ENCODE measurements around the gene PCDHGA8. TPM values are rescaled to one million over a fixed set of nuclear protein-coding genes. Genes with fewer than 3 reads are reported as not detected.
"Not testable (repeated sequence)": the region's sequence is repeated elsewhere in the genome, so short reads cannot be mapped to it uniquely, and the experiment has no call there.

PCDHGA8 gene
- total RNA-seq, 4 donors from 2014 or later = 0.72 to 7.4 (median 2.2) TPM

GRCh38 chr5:141388661-141389060 is 3.8 kb upstream of the PCDHGA8 start:
- no peak for TF ChIP-seq CTCF (IDR thresholded peaks at IDR 0.05)
- DNase-seq (ENCODE audit: low spot score) (no peak), ATAC-seq (ENCODE audit: low FRiP score) (no peak)

- ATAC-seq (ENCODE audit: low FRiP score) (no peak), DNase-seq (ENCODE audit: low spot score) (no peak)
- TF ChIP-seq CTCF (IDR thresholded peaks at IDR 0.05) = no peak
Observed at GRCh38 chr5:141389153-141390042, 3.0 kb upstream of the PCDHGA8 start.

- DNase-seq (ENCODE audit: low spot score) (no peak), ATAC-seq (ENCODE audit: low FRiP score) (no peak)
- no peak for TF ChIP-seq CTCF (IDR thresholded peaks at IDR 0.05)
Observed at GRCh38 chr5:141393267-141393666, 834 bp downstream of the PCDHGA8 start.

GRCh38 chr5:141394401-141395187 is 2.2 kb downstream of the PCDHGA8 start:
- DNase-seq (ENCODE audit: low spot score); ATAC-seq (ENCODE audit: low FRiP score): not testable (repeated sequence)

GRCh38 chr5:141397756-141398551 is 5.5 kb downstream of the PCDHGA8 start, which contains the start of gene PCDHGB5:
Gene PCDHGB5 (plus strand): TSS chr5:141397947. CDS start chr5:141398128, 181 bp downstream.
- not testable (repeated sequence) for DNase-seq (ENCODE audit: low spot score)
- ATAC-seq (ENCODE audit: low FRiP score) = peak; percentile 59

GRCh38 chr5:141398608-141399007 is 6.2 kb downstream of the PCDHGA8 start:
- no peak for DNase-seq (ENCODE audit: low spot score)
- no peak for TF ChIP-seq CTCF (IDR thresholded peaks at IDR 0.05)
- no peak for ATAC-seq (ENCODE audit: low FRiP score)

- no peak for TF ChIP-seq CTCF (IDR thresholded peaks at IDR 0.05)
- no peak for ATAC-seq (ENCODE audit: low FRiP score)
- DNase-seq (ENCODE audit: low spot score) = no peak
Observed at GRCh38 chr5:141399555-141400258, 7.3 kb downstream of the PCDHGA8 start.
